HL-60/S4 treated with phorbol 12-myristate 13-acetate at 8.2 ng/mL for 4 days and 3 days (cell line): ENCODE measurements around the gene BAZ1B.
"Not testable (repeated sequence)": the region's sequence is repeated elsewhere in the genome, so short reads cannot be mapped to it uniquely, and the experiment has no call there.

Source experiments
- in situ Hi-C: fragments of 300-500 bp; cut with MboI; formaldehyde crosslinking; loops from 2 replicates; pipeline ENCODE4 v1.15.0; 2022; ENCODE audit warnings: low sequenced_read_pairs

Gene BAZ1B

GRCh38 chr7:73522105-73522872 is at the start of gene BAZ1B:
BAZ1B (minus strand) TSS chr7:73522293; CDS start chr7:73521933, 360 bp downstream.
- in situ Hi-C loops = no loop called here

GRCh38 chr7:73570977-73571376 is 48.9 kb upstream of the BAZ1B start:
- in situ Hi-C loops = no loop called here

GRCh38 chr7:73570521-73570920 is 48.4 kb upstream of the BAZ1B start:
- in situ Hi-C loops = no loop called here

- in situ Hi-C loops = no loop called here
Observed at GRCh38 chr7:73569042-73569608, 47.0 kb upstream of the BAZ1B start.

GRCh38 chr7:73567846-73568685 is 46.0 kb upstream of the BAZ1B start:
- in situ Hi-C loops = no loop called here

- in situ Hi-C loops = no loop called here
Observed at GRCh38 chr7:73567140-73567539, 45.0 kb upstream of the BAZ1B start.

GRCh38 chr7:73566431-73566830 is 44.3 kb upstream of the BAZ1B start:
- in situ Hi-C loops = not testable (repeated sequence)

- in situ Hi-C loops = no loop called here
Observed at GRCh38 chr7:73565675-73566340, 43.7 kb upstream of the BAZ1B start.

- in situ Hi-C loops = no loop called here
Observed at GRCh38 chr7:73560109-73560835, 38.2 kb upstream of the BAZ1B start.

GRCh38 chr7:73557397-73558257 is 35.5 kb upstream of the BAZ1B start, which contains the start of gene BCL7B:
BCL7B (minus strand) TSS chr7:73557690; CDS start chr7:73557578, 112 bp downstream.
- in situ Hi-C loops = no loop called here

- in situ Hi-C loops = no loop called here
Observed at GRCh38 chr7:73557108-73557396, 35.0 kb upstream of the BAZ1B start.

GRCh38 chr7:73556208-73557107 is 34.4 kb upstream of the BAZ1B start:
- in situ Hi-C loops = no loop called here

GRCh38 chr7:73555411-73555982 is 33.4 kb upstream of the BAZ1B start:
- in situ Hi-C loops = no loop called here

- in situ Hi-C loops = not testable (repeated sequence)
Observed at GRCh38 chr7:73550093-73550492, 28.0 kb upstream of the BAZ1B start.

GRCh38 chr7:73549176-73549575 is 27.1 kb upstream of the BAZ1B start:
- in situ Hi-C loops = no loop called here

GRCh38 chr7:73547841-73548240 is 25.7 kb upstream of the BAZ1B start:
- in situ Hi-C loops = no loop called here

GRCh38 chr7:73544678-73545077 is 22.6 kb upstream of the BAZ1B start:
- in situ Hi-C loops = no loop called here

- in situ Hi-C loops = no loop called here
Observed at GRCh38 chr7:73541722-73542121, 19.6 kb upstream of the BAZ1B start.
